Gastroesophageal sphincter (tissue), 3 donors: ENCODE data around the gene WBP1L.

ENCODE experiments used
- EP300 ChIP-seq: sonication (generic); formaldehyde crosslinking; IDR thresholded peaks from one replicate; pipeline ENCODE4 v1.6.1; 2017; ENCODE audit warnings: antibody characterized with exemption, mild to moderate bottlenecking
- POLR2A ChIP-seq, 2 donors: fragments of 450-650 bp; IDR thresholded peaks; one replicate each; pipeline ENCODE4 v1.6.1; 2017; ENCODE audit warnings: antibody characterized with exemption in 2 of 2, mild to moderate bottlenecking in 2 of 2, moderate library complexity in 1 of 2
- POLR2AphosphoS5 ChIP-seq: sonication (generic); formaldehyde crosslinking; IDR thresholded peaks from one replicate; pipeline ENCODE4 v1.6.1; 2017; ENCODE audit warnings: antibody characterized with exemption
- TF ChIP-seq, protein P1 (sequence below), 4 experiments: fragments of 200-600 bp in 2 of 4; fragments of 450-650 bp in 2 of 4; sonication (generic) in 1 of 4; IDR thresholded peaks; one replicate each; pipeline ENCODE4 v1.5.1; 2017 to 2019; ENCODE audit warnings: antibody characterized with exemption in 4 of 4, mild to moderate bottlenecking in 2 of 4, moderate library complexity in 2 of 4

DNA sequence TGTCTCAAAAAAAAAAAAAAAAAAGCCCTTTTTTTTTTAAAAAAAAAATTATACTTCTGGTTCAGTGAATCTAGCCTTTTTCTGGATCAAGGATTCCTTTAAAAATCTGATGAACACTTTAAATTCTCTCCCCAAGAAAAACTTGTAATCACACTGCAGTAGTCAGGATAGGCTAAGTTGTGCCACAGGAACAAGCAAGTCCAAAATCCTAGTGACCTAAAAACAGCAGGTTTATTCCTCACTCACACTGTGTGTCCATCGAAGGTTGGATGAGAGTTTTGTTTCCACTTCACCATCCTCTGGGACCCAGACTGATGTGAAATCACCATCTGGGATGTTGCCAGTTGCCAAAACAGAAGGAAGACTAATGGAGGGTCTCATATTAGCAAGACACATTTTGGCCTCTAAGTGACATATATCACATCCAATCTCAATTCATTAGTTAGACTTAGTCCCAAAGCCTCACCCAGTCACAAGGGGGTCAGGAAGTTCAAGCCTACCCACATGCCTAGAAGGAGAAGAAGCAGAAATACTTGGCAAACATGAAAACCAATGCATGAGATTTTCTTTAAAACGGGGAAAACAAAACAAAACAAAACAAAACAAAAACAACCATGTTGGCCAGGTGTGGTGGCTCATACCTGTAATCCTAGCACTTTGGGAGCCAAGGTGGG lies 60.8 kb downstream of the WBP1L start:
- TF ChIP-seq POLR2A (IDR thresholded peaks at IDR 0.05): no peak
- TF ChIP-seq, protein P1, sequence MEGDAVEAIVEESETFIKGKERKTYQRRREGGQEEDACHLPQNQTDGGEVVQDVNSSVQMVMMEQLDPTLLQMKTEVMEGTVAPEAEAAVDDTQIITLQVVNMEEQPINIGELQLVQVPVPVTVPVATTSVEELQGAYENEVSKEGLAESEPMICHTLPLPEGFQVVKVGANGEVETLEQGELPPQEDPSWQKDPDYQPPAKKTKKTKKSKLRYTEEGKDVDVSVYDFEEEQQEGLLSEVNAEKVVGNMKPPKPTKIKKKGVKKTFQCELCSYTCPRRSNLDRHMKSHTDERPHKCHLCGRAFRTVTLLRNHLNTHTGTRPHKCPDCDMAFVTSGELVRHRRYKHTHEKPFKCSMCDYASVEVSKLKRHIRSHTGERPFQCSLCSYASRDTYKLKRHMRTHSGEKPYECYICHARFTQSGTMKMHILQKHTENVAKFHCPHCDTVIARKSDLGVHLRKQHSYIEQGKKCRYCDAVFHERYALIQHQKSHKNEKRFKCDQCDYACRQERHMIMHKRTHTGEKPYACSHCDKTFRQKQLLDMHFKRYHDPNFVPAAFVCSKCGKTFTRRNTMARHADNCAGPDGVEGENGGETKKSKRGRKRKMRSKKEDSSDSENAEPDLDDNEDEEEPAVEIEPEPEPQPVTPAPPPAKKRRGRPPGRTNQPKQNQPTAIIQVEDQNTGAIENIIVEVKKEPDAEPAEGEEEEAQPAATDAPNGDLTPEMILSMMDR (IDR thresholded peaks at IDR 0.05): no peak
- TF ChIP-seq POLR2AphosphoS5: no peak
- no peak for TF ChIP-seq EP300
